ENCODE results near the gene MAN2A1.

MAN2A1 gene

DNA sequence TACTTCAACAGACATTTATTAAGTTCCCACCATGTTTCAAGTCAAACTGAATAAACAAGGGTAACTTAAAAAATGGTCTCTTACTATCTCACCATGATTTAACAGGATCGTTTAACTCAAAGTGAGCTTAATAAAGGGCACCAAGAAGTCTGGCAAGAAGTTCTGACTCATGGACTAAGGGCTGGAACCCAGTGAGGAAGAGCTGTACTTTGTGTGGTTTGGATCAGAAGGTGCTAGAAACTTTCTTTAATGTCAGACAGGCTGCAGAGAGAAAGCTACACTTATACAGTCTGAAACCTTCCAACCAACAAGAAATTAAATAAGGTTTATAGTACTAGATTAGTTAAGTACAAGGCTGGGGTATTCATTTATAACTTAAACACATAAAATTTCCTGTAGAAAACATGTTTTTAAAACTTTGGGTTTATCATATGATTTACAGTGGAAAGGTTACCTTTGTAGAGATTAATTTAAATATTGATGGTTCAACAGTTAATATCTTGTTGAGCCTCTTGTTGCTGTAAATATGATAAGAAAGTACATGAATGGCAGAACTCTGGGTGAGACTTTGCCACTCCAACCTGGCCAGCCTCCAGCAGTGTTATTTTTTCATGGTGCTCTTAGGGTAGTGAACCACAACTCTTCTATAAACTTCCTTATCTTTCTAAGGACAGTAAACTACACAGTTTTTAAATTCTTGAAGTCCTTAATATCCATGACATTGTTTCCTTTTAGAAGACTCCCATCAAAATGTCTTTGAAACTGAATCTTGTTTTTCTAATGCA lies 162.8 kb downstream of the MAN2A1 start:
- TF ChIP-seq, protein P1, sequence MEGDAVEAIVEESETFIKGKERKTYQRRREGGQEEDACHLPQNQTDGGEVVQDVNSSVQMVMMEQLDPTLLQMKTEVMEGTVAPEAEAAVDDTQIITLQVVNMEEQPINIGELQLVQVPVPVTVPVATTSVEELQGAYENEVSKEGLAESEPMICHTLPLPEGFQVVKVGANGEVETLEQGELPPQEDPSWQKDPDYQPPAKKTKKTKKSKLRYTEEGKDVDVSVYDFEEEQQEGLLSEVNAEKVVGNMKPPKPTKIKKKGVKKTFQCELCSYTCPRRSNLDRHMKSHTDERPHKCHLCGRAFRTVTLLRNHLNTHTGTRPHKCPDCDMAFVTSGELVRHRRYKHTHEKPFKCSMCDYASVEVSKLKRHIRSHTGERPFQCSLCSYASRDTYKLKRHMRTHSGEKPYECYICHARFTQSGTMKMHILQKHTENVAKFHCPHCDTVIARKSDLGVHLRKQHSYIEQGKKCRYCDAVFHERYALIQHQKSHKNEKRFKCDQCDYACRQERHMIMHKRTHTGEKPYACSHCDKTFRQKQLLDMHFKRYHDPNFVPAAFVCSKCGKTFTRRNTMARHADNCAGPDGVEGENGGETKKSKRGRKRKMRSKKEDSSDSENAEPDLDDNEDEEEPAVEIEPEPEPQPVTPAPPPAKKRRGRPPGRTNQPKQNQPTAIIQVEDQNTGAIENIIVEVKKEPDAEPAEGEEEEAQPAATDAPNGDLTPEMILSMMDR (IDR thresholded peaks at IDR 0.05; ENCODE audit: low read depth, low read length) = no peak
- in situ Hi-C loops (cut with HindIII; ENCODE audit: low sequenced_read_pairs) = no loop called here
- H3K4me3 ChIP-seq (ENCODE audit: low read depth, low read length) = no peak overlapping the region
- DNase-seq (ENCODE audit: low read depth, low spot score) = peak; percentile 66

DNA sequence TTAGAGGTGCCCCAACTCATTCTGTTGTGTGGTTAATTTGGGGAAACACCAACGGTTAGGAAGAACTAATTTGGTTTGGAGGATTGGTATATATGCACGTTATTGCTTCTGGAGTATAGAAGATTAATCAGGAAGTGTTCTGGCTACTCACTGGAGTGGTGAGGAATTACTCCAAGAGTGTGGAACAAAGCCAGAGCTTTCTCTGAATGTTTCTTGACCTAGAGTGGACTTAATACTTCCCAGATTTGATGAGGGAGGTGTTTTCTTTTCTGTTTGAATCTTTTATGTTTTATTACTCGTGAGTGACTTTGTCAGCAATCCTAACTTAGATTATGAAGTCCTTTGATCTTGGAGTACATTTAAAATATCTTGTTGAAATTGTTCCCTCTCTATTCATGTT lies 163.7 kb downstream of the MAN2A1 start:
- no peak overlapping the region for H3K4me3 ChIP-seq (ENCODE audit: low read depth, low read length)
- in situ Hi-C loops (cut with HindIII; ENCODE audit: low sequenced_read_pairs) = no loop called here
- DNase-seq (ENCODE audit: low read depth, low spot score) = no peak
- TF ChIP-seq, protein P1 (IDR thresholded peaks at IDR 0.05; ENCODE audit: low read depth, low read length) = no peak

DNA sequence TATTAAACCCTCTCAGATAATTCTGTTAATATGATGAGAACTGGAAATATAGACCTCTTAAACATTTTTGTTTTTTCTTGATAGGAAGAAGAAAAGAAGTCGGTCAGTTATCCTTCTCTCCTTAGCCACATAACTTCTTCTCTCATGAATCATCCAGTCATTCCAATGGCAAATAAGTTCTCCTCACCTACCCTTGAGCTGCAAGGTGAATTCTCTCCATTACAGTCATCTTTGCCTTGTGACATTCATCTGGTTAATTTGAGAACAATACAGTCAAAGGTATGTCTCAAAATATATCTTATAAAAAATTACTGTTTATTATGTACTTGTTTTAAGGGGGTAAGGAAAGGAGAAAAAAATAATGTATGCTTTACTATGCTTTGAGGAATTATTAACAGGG lies 165.3 kb downstream of the MAN2A1 start:
- DNase-seq (ENCODE audit: low read depth, low spot score) = no peak
- H3K4me3 ChIP-seq (ENCODE audit: low read depth, low read length) = no peak overlapping the region
- TF ChIP-seq, protein P1 (IDR thresholded peaks at IDR 0.05; ENCODE audit: low read depth, low read length) = no peak
- in situ Hi-C loops (cut with HindIII; ENCODE audit: low sequenced_read_pairs) = no loop called here

DNA sequence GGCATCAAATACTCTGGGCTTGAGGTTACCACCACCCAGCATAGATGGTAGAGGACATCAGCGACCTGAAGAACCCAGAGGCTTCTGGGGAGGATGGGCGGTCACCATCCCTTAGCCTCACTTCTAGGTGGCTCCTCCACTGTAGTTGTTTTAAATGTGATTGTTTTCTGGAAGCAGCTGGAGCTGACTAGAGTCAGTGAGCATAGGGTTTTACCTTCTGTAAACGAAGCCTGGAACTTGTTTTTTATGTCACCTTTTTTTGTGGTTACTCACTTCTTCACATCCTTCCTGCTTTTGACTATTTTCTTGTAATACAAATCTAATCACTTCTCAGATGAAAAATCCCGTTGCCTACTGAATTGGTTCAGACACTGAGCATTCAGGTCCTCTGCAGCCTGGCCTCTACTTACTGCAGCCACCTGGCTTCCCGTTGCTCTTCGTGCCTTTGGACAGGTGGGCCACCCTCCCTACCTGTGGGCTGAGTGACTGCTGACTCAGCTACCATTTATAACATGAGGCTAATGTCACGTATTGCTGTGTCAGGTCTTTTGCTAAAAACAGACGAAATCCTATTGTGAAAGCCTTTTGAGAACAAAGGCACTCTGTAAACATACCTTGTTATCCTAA lies 167.8 kb downstream of the MAN2A1 start:
- in situ Hi-C loops (cut with HindIII; ENCODE audit: low sequenced_read_pairs) = no loop called here
- TF ChIP-seq, protein P1 (IDR thresholded peaks at IDR 0.05; ENCODE audit: low read depth, low read length) = no peak
- DNase-seq (ENCODE audit: low read depth, low spot score) = no peak
- no peak overlapping the region for H3K4me3 ChIP-seq (ENCODE audit: low read depth, low read length)

DNA sequence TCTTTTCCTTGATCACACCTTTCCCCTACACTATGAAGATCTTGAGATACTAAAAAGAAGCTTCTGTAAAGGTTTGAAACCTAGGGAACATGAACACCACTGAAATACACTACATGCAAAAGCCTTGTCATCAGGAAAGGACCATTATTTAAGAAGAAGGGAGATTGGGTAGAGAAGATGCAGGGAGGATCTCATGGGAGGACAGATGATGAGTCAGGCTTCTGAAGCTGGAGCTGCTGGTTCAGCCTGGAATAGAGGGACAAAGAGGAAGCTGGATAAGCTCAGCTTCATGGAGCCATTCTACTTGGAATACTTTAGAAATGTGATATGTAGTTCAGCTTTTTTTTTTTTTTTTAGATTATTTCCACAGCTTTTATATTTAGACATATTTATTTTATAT lies 169.8 kb downstream of the MAN2A1 start:
- in situ Hi-C loops (cut with HindIII; ENCODE audit: low sequenced_read_pairs) = no loop called here
- no peak for DNase-seq (ENCODE audit: low read depth, low spot score)
- TF ChIP-seq, protein P1 (IDR thresholded peaks at IDR 0.05; ENCODE audit: low read depth, low read length) = no peak
- H3K4me3 ChIP-seq (ENCODE audit: low read depth, low read length) = no peak overlapping the region

DNA sequence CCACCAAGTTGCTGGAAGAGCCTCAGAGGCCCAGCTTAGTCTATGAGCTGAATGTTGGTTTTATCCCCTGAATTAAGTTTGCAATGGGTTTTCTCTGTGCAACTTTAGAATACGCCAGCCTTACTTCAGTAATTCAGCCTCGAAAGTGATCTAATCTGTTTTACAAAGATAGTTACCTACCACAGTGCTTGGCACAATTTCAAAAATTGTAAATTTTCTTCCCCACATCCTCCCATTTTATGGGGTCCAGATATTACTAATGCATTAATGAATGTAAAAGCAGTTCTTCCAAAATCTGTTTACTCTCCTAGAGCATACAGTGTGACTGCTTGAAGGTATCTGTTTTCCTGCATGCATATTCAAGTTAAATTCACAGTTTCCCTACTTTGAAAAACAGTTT lies 172.6 kb downstream of the MAN2A1 start:
- no peak overlapping the region for H3K4me3 ChIP-seq (ENCODE audit: low read depth, low read length)
- TF ChIP-seq, protein P1 (IDR thresholded peaks at IDR 0.05; ENCODE audit: low read depth, low read length) = no peak
- in situ Hi-C loops (cut with HindIII; ENCODE audit: low sequenced_read_pairs) = no loop called here
- no peak for DNase-seq (ENCODE audit: low read depth, low spot score)
